HepG2 (cell line): ENCODE data around the gene HEPHL1. TPM values are rescaled to one million over a fixed set of nuclear protein-coding genes. Genes with fewer than 3 reads are reported as not detected.

Source experiments
- ATAC-seq: fragments of 200-7000 bp; cut with Tn5 transposase; 3 replicates; pipeline ENCODE4 v1.9.1; 2020; ENCODE audit warnings: mild to moderate bottlenecking, moderate library complexity
- BruUV-seq: library from RNA; stranded (reverse); fragments of 400-500 nt; replicated peaks from 2 replicates; lab custom pipeline; 2021; lab: Mats Ljungman, UMichigan
- CTCF ChIA-PET: fragments of 300-600 bp; formaldehyde crosslinking; extraction: SDS; loops from one replicate; lab custom pipeline; 2021; ENCODE audit warnings: low total read pairs, inconsistent platforms, low intra/inter-chr PET ratio; lab: Yijun Ruan, JAX
- POLR2A ChIA-PET: fragments of 350-600 bp; sonication (Branson Sonifier 250); formaldehyde crosslinking; loops from one replicate; lab custom pipeline; 2020; ENCODE audit warnings: antibody characterized with exemption, inconsistent platforms; lab: Yijun Ruan, JAX
- DNase-seq: peaks from one replicate; pipeline ENCODE4 v3.0.0-alpha.2; 2015; ENCODE audit warnings: low spot score
- FAIRE-seq: peaks from 3 replicates; lab custom pipeline; 2011; peaks lifted over from hg19 to GRCh38; lab: Jason Lieb, UNC
- H2AFZ ChIP-seq: one replicate; pipeline ENCODE4 v1.6.1; 2011; ENCODE audit warnings: low read length, inconsistent platforms
- H3K27ac ChIP-seq: fragments of 300-600 bp; 3 replicates; pipeline ENCODE4 v1.8.0; 2011; ENCODE audit warnings: mixed run types, mild to moderate bottlenecking, mixed read lengths, low read length, inconsistent platforms; ENCODE audit not compliant: insufficient read depth; ENCODE audit errors: extremely low read length
- H3K27me3 ChIP-seq, 2 experiments: fragments of 200-600 bp in 1 of 2; 2 replicates in 1 of 2; 3 replicates in 1 of 2; pipeline versions ENCODE4 v1.6.0 to v1.8.0; 2011; ENCODE audit warnings: low read length in 2 of 2, mild to moderate bottlenecking in 2 of 2, moderate library complexity in 2 of 2, inconsistent platforms in 1 of 2; ENCODE audit not compliant: insufficient read depth in 2 of 2, control insufficient read depth in 1 of 2
- H3K36me3 ChIP-seq, 2 experiments: fragments of 200-600 bp in 1 of 2; replicated peaks in 1 of 2; 2 replicates in 1 of 2; 3 replicates in 1 of 2; pipeline versions ENCODE4 v1.5.1 to v1.8.0; 2011; ENCODE audit warnings: low read length in 2 of 2, inconsistent platforms in 1 of 2; ENCODE audit not compliant: insufficient read depth in 2 of 2, control insufficient read depth in 1 of 2
- H3K4me1 ChIP-seq: 2 replicates; pipeline ENCODE4 v1.5.1; 2012; ENCODE audit warnings: low read length, inconsistent platforms; ENCODE audit not compliant: insufficient read depth
- H3K4me2 ChIP-seq: 2 replicates; pipeline ENCODE4 v1.6.0; 2011; ENCODE audit warnings: low read depth, low read length, inconsistent platforms
- H3K4me3 ChIP-seq, 3 experiments: fragments of 200-600 bp in 1 of 3; sonication (generic), shearing (Covaris generic) in 1 of 3; replicated peaks in 1 of 3; 2 replicates each; pipeline ENCODE4 v1.5.1; 2011 to 2016; ENCODE audit warnings: low read length in 3 of 3, inconsistent platforms in 2 of 3, low read depth in 2 of 3, mild to moderate bottlenecking in 2 of 3, control low read depth in 1 of 3, mixed read lengths in 1 of 3; ENCODE audit not compliant: insufficient read depth in 1 of 3
- H3K79me2 ChIP-seq: one replicate; pipeline ENCODE4 v1.6.1; 2011; ENCODE audit warnings: low read length, inconsistent platforms; ENCODE audit not compliant: insufficient read depth
- H3K9ac ChIP-seq: 2 replicates; pipeline ENCODE4 v1.6.0; 2011; ENCODE audit warnings: mild to moderate bottlenecking, low read depth, low read length, inconsistent platforms; ENCODE audit not compliant: insufficient read depth
- H3K9me3 ChIP-seq: 2 replicates; pipeline ENCODE4 v1.5.1; 2012; ENCODE audit warnings: mild to moderate bottlenecking, low read length
- H4K20me1 ChIP-seq: 2 replicates; pipeline ENCODE4 v1.6.0; 2011; ENCODE audit warnings: inconsistent platforms, mild to moderate bottlenecking, low read length, moderate library complexity; ENCODE audit not compliant: insufficient read depth
- CBX2 ChIP-seq, 2 experiments: fragments of 200-600 bp in 1 of 2; sonication (generic); formaldehyde crosslinking in 1 of 2; IDR thresholded peaks; 2 replicates each; pipeline versions ENCODE4 v1.7.0 to v1.8.1; 2018 to 2022; ENCODE audit warnings: low read depth in 2 of 2, low read length in 1 of 2, mild to moderate bottlenecking in 1 of 2, missing genetic modification reagents in 1 of 2
- ESRRA ChIP-seq: sonication (generic); formaldehyde crosslinking; IDR thresholded peaks from 2 replicates; pipeline ENCODE4 v1.5.1; 2020; ENCODE audit warnings: mild to moderate bottlenecking, low read depth, missing genetic modification reagents
- EZH2 ChIP-seq: conservative IDR thresholded peaks from 2 replicates; pipeline ENCODE4 v1.6.1; 2012; ENCODE audit warnings: mild to moderate bottlenecking, low read depth, low read length, moderate library complexity
- IKZF4 ChIP-seq: sonication (generic); formaldehyde crosslinking; IDR thresholded peaks from 2 replicates; pipeline ENCODE4 v1.5.1; 2020; ENCODE audit warnings: borderline replicate concordance, mild to moderate bottlenecking, low read depth, missing genetic modification reagents; ENCODE audit errors: not compliant biosample characterization
- LCORL ChIP-seq, 2 experiments: fragments of 450-650 bp in 1 of 2; sonication (generic) in 1 of 2; formaldehyde crosslinking in 1 of 2; IDR thresholded peaks; 2 replicates each; pipeline versions ENCODE4 v1.5.0 to v1.6.1; 2017 to 2020; ENCODE audit warnings: antibody characterized with exemption in 1 of 2, missing genetic modification reagents in 1 of 2
- MIER3 ChIP-seq: IDR thresholded peaks from 2 replicates; pipeline ENCODE4 v1.6.1; 2016; ENCODE audit warnings: missing compliant biosample characterization, borderline replicate concordance
- RFXANK ChIP-seq: IDR thresholded peaks from 2 replicates; pipeline ENCODE4 v1.6.1; 2016
- ZBTB21 ChIP-seq: sonication (generic); formaldehyde crosslinking; IDR thresholded peaks from 2 replicates; pipeline ENCODE4 v1.4.0; 2020; ENCODE audit warnings: missing genetic modification reagents
- ZNF775 ChIP-seq: sonication (generic); formaldehyde crosslinking; IDR thresholded peaks from 2 replicates; pipeline ENCODE4 v1.4.0; 2020; ENCODE audit warnings: missing genetic modification reagents, mild to moderate bottlenecking, moderate library complexity, borderline replicate concordance
- ZNF816 ChIP-seq: sonication (generic); formaldehyde crosslinking; IDR thresholded peaks from 2 replicates; pipeline ENCODE4 v1.8.0; 2022; ENCODE audit warnings: missing genetic modification reagents, mild to moderate bottlenecking, borderline replicate concordance
- ZSCAN31 ChIP-seq: sonication (generic); formaldehyde crosslinking; IDR thresholded peaks from 2 replicates; pipeline ENCODE4 v1.5.0; 2020; ENCODE audit warnings: low read depth, mild to moderate bottlenecking, missing genetic modification reagents
- WGBS: methylation state at CpG from one replicate; pipeline ENCODE4 v1.1.6; 2017; ENCODE audit warnings: low lambda C conversion rate; 5-methylcytosine and 5-hydroxymethylcytosine counted together
- in situ Hi-C: cut with HindIII; loops from 2 replicates; pipeline ENCODE4 v1.10.0; 2017; ENCODE audit warnings: low pct_unique_long_range_greater_than_20kb; ENCODE audit not compliant: extremely low pct_ligation_motif_present
- intact Hi-C: fragments of 100-400 bp; cut with micrococcal nuclease; formaldehyde crosslinking; loops from one replicate; pipeline ENCODE4 v1.10.0; 2022; ENCODE audit not compliant: unreplicated experiment
- polyA plus RNA-seq, 8 experiments: library from polyadenylated mRNA; depleted of rRNA in 3 of 8; stranded (reverse) in 7 of 8; unstranded in 1 of 8; fragments of >200 nt; fragmentation: Illumina TruSeq in 4 of 8; extraction: Trizol in 4 of 8; gene quantifications; 2 replicates each; pipeline versions ENCODE4 v1.2.1 to v1.2.3, GENCODE V29; 2011 to 2016; ENCODE audit warnings: low read depth in 4 of 8, missing spikeins in 1 of 8, mixed read lengths in 1 of 8; ENCODE audit not compliant: insufficient read depth in 1 of 8
- total RNA-seq, 5 experiments: library from RNA; depleted of rRNA; stranded (reverse); fragments of >200 nt; fragmentation: Illumina TruSeq; extraction: Trizol; gene quantifications; 2 replicates each; pipeline ENCODE4 v1.2.3, GENCODE V29; 2016; ENCODE audit warnings: low read depth in 1 of 5
- TF ChIP-seq, protein P1 (sequence below): sonication (generic); formaldehyde crosslinking; IDR thresholded peaks from 2 replicates; pipeline ENCODE4 v1.5.0; 2020; ENCODE audit warnings: mild to moderate bottlenecking, missing genetic modification reagents
- TF ChIP-seq, protein P2 (sequence below): sonication (generic); formaldehyde crosslinking; IDR thresholded peaks from 2 replicates; pipeline ENCODE4 v1.8.0; 2023; ENCODE audit warnings: mild to moderate bottlenecking, missing genetic modification reagents
- TF ChIP-seq, protein P3 (sequence below): sonication (generic); formaldehyde crosslinking; IDR thresholded peaks from 2 replicates; pipeline ENCODE4 v1.9.0; 2022; ENCODE audit warnings: missing genetic modification reagents, mild to moderate bottlenecking, borderline replicate concordance
- TF ChIP-seq, protein P4 (sequence below), 2 experiments: sonication (generic) in 1 of 2; formaldehyde crosslinking in 1 of 2; IDR thresholded peaks; 2 replicates each; pipeline versions ENCODE4 v1.4.0 to v1.6.1; 2016 to 2020; ENCODE audit warnings: borderline replicate concordance in 1 of 2, low read depth in 1 of 2, mild to moderate bottlenecking in 1 of 2, missing genetic modification reagents in 1 of 2

Gene HEPHL1
- total and polyA plus RNA-seq, 2 of the 13 experiments (the other 11 are each of a cell fraction or from before 2014, with no cell fraction given), result 0.04 to 0.05 TPM

DNA sequence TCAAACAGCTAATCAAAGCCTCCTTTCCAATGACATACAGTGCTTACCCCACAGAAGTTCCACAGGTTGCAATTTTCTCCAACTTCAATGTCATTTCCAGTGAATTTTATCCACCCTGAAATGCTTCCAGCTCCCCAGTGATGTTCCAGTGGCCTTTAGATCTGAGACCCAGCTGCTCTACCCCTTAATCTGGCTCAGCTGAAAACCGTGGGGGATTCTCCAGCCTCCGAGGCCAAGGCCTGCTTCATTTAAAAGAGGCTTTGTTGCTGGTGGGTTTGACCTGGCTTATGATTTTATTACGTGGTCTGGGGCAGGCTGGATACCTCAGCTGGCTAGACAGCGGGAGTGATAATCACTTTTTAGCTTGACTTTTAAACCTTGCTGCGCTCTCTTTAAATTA lies 10.9 kb downstream of the HEPHL1 start:
- CTCF ChIA-PET, result no interaction called here
- WGBS, result 28% methylated on average over 4 of the region's 5 CpGs
- H4K20me1 ChIP-seq, result no peaks in the 10 kb centered on the region
- TF ChIP-seq LCORL (IDR thresholded peaks at IDR 0.05) (no peak), LCORL (CRISPR knock-in tag; IDR thresholded peaks at IDR 0.05) (no peak), ZSCAN31 (CRISPR knock-in tag) (no peak), ZNF775 (CRISPR knock-in tag) (no peak), ZNF816 (no peak), IKZF4 (no peak), EZH2 (no peak), ZBTB21 (CRISPR knock-in tag) (no peak), ESRRA (CRISPR knock-in tag) (no peak), MIER3 (CRISPR knock-in tag) (no peak), RFXANK (CRISPR knock-in tag) (no peak), CBX2 (IDR thresholded peaks at IDR 0.05; ENCODE audit: low read depth, low read length) (no peak), CBX2 (CRISPR knock-in tag; IDR thresholded peaks at IDR 0.05; ENCODE audit: low read depth) (no peak)
- TF ChIP-seq, protein P1, sequence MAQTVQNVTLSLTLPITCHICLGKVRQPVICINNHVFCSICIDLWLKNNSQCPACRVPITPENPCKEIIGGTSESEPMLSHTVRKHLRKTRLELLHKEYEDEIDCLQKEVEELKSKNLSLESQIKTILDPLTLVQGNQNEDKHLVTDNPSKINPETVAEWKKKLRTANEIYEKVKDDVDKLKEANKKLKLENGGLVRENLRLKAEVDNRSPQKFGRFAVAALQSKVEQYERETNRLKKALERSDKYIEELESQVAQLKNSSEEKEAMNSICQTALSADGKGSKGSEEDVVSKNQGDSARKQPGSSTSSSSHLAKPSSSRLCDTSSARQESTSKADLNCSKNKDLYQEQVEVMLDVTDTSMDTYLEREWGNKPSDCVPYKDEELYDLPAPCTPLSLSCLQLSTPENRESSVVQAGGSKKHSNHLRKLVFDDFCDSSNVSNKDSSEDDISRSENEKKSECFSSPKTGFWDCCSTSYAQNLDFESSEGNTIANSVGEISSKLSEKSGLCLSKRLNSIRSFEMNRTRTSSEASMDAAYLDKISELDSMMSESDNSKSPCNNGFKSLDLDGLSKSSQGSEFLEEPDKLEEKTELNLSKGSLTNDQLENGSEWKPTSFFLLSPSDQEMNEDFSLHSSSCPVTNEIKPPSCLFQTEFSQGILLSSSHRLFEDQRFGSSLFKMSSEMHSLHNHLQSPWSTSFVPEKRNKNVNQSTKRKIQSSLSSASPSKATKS (CRISPR knock-in tag), result no peak
- TF ChIP-seq, protein P2, sequence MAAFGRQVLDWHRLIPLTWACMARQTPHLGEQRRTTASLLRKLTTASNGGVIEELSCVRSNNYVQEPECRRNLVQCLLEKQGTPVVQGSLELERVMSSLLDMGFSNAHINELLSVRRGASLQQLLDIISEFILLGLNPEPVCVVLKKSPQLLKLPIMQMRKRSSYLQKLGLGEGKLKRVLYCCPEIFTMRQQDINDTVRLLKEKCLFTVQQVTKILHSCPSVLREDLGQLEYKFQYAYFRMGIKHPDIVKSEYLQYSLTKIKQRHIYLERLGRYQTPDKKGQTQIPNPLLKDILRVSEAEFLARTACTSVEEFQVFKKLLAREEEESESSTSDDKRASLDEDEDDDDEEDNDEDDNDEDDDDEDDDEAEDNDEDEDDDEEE (CRISPR knock-in tag), result no peak
- TF ChIP-seq, protein P3, sequence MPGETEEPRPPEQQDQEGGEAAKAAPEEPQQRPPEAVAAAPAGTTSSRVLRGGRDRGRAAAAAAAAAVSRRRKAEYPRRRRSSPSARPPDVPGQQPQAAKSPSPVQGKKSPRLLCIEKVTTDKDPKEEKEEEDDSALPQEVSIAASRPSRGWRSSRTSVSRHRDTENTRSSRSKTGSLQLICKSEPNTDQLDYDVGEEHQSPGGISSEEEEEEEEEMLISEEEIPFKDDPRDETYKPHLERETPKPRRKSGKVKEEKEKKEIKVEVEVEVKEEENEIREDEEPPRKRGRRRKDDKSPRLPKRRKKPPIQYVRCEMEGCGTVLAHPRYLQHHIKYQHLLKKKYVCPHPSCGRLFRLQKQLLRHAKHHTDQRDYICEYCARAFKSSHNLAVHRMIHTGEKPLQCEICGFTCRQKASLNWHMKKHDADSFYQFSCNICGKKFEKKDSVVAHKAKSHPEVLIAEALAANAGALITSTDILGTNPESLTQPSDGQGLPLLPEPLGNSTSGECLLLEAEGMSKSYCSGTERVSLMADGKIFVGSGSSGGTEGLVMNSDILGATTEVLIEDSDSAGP (CRISPR knock-in tag), result no peak
- TF ChIP-seq, protein P4, sequence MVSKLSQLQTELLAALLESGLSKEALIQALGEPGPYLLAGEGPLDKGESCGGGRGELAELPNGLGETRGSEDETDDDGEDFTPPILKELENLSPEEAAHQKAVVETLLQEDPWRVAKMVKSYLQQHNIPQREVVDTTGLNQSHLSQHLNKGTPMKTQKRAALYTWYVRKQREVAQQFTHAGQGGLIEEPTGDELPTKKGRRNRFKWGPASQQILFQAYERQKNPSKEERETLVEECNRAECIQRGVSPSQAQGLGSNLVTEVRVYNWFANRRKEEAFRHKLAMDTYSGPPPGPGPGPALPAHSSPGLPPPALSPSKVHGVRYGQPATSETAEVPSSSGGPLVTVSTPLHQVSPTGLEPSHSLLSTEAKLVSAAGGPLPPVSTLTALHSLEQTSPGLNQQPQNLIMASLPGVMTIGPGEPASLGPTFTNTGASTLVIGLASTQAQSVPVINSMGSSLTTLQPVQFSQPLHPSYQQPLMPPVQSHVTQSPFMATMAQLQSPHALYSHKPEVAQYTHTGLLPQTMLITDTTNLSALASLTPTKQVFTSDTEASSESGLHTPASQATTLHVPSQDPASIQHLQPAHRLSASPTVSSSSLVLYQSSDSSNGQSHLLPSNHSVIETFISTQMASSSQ (IDR thresholded peaks at IDR 0.05; ENCODE audit: low read depth), result no peak
- TF ChIP-seq, protein P4 (CRISPR knock-in tag; IDR thresholded peaks at IDR 0.05; ENCODE audit: borderline replicate concordance), result no peak

More for the DNA sequence above, 10.9 kb downstream of the HEPHL1 start:
- in situ Hi-C loops (no loop called here), intact Hi-C loops (no loop called here)
- POLR2A ChIA-PET, result no interaction called here
- no peaks in the 10 kb centered on the region for H3K36me3 ChIP-seq
- H3K27me3 ChIP-seq, result no peaks in the 10 kb centered on the region
- no peak overlapping the region for H3K4me2 ChIP-seq
- DNase-seq, result no peak
- no peaks in the 10 kb centered on the region for H3K4me1 ChIP-seq
- no TSS peak for BruUV-seq
- ATAC-seq, result no peak
- H3K79me2 ChIP-seq, result no peaks in the 10 kb centered on the region
- no peak for FAIRE-seq
- H3K27ac ChIP-seq, result no peak overlapping the region
- no peak overlapping the region for H2AFZ ChIP-seq
- H3K9me3 ChIP-seq, result no peaks in the 10 kb centered on the region
- H3K4me3 ChIP-seq, result no peak overlapping the region
- H3K9ac ChIP-seq, result no peak overlapping the region
